ENCODE results near the gene MAGEF1.

DNA sequence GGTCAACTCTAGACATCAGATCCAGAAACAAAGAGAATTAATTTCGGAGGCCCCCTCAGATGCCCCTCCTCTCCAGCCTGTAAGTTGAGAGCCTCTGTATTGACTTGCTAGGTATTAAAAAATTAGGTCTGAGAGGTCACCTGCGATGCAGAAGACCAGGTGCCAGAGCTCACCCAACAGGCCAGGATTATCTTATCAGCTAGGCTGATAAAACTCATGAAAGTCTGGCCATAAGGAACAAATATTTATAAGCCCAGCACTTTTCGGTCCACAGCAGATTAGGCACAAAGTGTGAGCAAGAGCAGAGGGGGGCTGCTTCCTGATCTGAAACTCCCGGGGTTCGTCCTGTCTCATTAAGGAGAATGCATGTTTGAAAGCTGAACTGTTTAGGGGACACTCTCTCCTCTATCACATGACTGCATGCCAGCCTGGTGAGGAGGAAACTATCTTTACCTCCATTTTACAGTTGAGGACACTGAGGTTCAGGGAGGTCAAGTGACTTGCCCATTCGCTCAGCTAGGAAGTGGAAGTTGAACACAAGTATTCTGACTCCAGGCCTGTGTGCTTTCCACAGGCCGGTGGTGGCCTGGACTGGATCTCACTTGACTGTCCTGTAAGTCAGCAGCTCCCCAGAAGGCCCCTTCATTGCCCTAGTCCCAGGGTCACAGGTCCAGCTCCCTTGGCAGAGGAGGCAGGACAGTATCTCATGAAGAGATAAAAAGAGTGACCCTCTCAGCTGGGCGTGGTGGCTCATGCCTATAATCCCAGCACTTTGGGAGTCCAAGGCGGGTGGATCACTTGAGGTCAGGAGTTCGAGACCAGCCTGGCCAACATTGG, 39.6 kb upstream of the MAGEF1 start:
- TF ChIP-seq ZNF274 (IDR thresholded peaks at IDR 0.05; ENCODE audit: low read depth, low read length) (no peak), SUZ12 (IDR thresholded peaks at IDR 0.05; ENCODE audit: extremely low read depth, insufficient read depth, insufficient read length) (no peak)
